PC-9 (cell line): ENCODE data around the gene EPHB1. TPM values are rescaled to one million over a fixed set of nuclear protein-coding genes. Genes with fewer than 3 reads are reported as not detected.

ENCODE experiments used
- BruUV-seq: library from RNA; stranded (reverse); fragments of 400-500 nt; replicated peaks from 2 replicates; lab custom pipeline; 2021; lab: Mats Ljungman, UMichigan
- CTCF ChIA-PET: fragments of 300-600 bp; sonication (Branson Sonifier 250); formaldehyde crosslinking; loops from one replicate; lab custom pipeline; 2022; ENCODE audit warnings: antibody characterized with exemption; lab: Charles Lee
- POLR2A ChIA-PET: fragments of 300-600 bp; sonication (Branson Sonifier 250); formaldehyde crosslinking; loops from one replicate; lab custom pipeline; 2022; ENCODE audit warnings: antibody characterized with exemption; ENCODE audit not compliant: unreplicated experiment; lab: Charles Lee
- DNase-seq, 2 experiments: peaks; one replicate each; pipeline versions ENCODE4 v3.0.0 to v3.0.0-alpha.2; 2015 to 2022; ENCODE audit warnings: mixed read lengths in 1 of 2
- H2AFZ ChIP-seq: fragments of 200-600 bp; sonication (generic); 2 replicates; pipeline ENCODE4 v1.8.1; 2017; ENCODE audit warnings: antibody characterized with exemption
- H3F3A ChIP-seq: fragments of 200-600 bp; sonication (generic); 2 replicates; pipeline ENCODE4 v1.8.1; 2017; ENCODE audit warnings: antibody characterized with exemption, mild to moderate bottlenecking, low read depth; ENCODE audit not compliant: insufficient read depth
- H3K27ac ChIP-seq: fragments of 200-600 bp; sonication (generic); 2 replicates; pipeline ENCODE4 v1.6.1; 2016; ENCODE audit warnings: mixed run types
- H3K27me3 ChIP-seq: fragments of 200-600 bp; sonication (generic); 2 replicates; pipeline ENCODE4 v1.6.1; 2016; ENCODE audit warnings: low read depth, mixed run types; ENCODE audit not compliant: insufficient read depth
- H3K36me3 ChIP-seq: fragments of 200-600 bp; sonication (generic); 2 replicates; pipeline ENCODE4 v1.6.1; 2016; ENCODE audit warnings: low read depth, mixed run types
- H3K4me1 ChIP-seq: fragments of 200-600 bp; sonication (generic); replicated peaks from 2 replicates; pipeline ENCODE4 v1.6.1; 2016; ENCODE audit warnings: mixed run types; ENCODE audit not compliant: insufficient read depth
- H3K4me2 ChIP-seq: fragments of 200-600 bp; sonication (generic); 2 replicates; pipeline ENCODE4 v1.6.1; 2017; ENCODE audit warnings: mixed run types
- H3K4me3 ChIP-seq: fragments of 200-600 bp; sonication (generic); 2 replicates; pipeline ENCODE4 v1.6.1; 2016; ENCODE audit warnings: mixed run types
- H3K79me2 ChIP-seq: fragments of 200-600 bp; sonication (generic); 2 replicates; pipeline ENCODE4 v1.6.1; 2017; ENCODE audit warnings: low read depth, mixed run types
- H3K9me2 ChIP-seq: fragments of 200-600 bp; sonication (generic); 2 replicates; pipeline ENCODE4 v1.8.1; 2017; ENCODE audit warnings: mild to moderate bottlenecking; ENCODE audit not compliant: insufficient read depth
- H3K9me3 ChIP-seq: fragments of 200-600 bp; sonication (generic); 2 replicates; pipeline ENCODE4 v1.8.1; 2016; ENCODE audit warnings: low read depth; ENCODE audit not compliant: insufficient read depth
- H4K20me1 ChIP-seq: fragments of 200-600 bp; sonication (generic); 2 replicates; pipeline ENCODE4 v1.8.1; 2017; ENCODE audit not compliant: insufficient read depth
- EZH2 ChIP-seq: fragments of 200-600 bp; sonication (generic); IDR thresholded peaks from 2 replicates; pipeline ENCODE4 v1.8.0; 2017; ENCODE audit warnings: antibody characterized with exemption, low read depth
- intact Hi-C: fragments of 100-400 bp; cut with micrococcal nuclease; formaldehyde crosslinking; loops from one replicate; pipeline ENCODE4 v1.10.0; 2022; ENCODE audit not compliant: unreplicated experiment
- total RNA-seq: library from RNA; stranded (reverse); gene quantifications from 2 replicates; pipeline ENCODE4 v1.2.3, GENCODE V29; 2021
- TF ChIP-seq, protein P1 (sequence below): fragments of 200-600 bp; sonication (generic); conservative IDR thresholded peaks from 2 replicates; pipeline ENCODE4 v1.6.1; 2017; ENCODE audit warnings: mixed run types, antibody characterized with exemption, mild to moderate bottlenecking, moderate library complexity

The EPHB1 gene
- total RNA-seq, 1 experiment from 2014 or later: 0.15 TPM

DNA sequence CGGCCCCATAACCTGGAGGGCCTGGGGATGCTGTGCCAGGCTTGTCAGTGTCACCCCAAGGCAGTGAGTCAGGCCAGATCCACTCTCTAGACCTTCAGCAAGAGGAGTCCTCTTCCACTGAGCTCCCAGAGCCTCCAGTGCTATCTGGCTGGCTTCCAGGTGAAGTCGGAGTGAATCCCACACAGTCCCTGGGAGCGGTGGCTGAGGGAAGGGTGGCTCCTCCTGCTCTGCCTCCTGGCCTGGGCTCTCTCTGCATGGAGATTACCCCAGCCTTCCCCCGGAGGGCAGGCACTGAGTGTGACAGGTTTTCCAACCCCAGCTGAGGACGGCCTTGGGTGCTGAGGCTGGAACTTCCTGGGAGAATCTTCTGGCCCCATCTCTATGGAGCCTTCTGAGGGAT lies 82.7 kb downstream of the EPHB1 start:
- Histone ChIP-seq H2AFZ (no peak overlapping the region), H3K27me3 (peaks cover 59% of the 10 kb centered on the region), H3K9me2 (no peaks in the 10 kb centered on the region), H3K4me3 (no peak overlapping the region), H3K79me2 (no peaks in the 10 kb centered on the region), H3K9me3 (no peaks in the 10 kb centered on the region), H3K36me3 (no peaks in the 10 kb centered on the region), H4K20me1 (no peaks in the 10 kb centered on the region), H3F3A (no peaks in the 10 kb centered on the region), H3K27ac (no peak overlapping the region), H3K4me2 (no peak overlapping the region), H3K4me1 (no peaks in the 10 kb centered on the region)
- BruUV-seq: no TSS peak
- TF ChIP-seq, protein P1, sequence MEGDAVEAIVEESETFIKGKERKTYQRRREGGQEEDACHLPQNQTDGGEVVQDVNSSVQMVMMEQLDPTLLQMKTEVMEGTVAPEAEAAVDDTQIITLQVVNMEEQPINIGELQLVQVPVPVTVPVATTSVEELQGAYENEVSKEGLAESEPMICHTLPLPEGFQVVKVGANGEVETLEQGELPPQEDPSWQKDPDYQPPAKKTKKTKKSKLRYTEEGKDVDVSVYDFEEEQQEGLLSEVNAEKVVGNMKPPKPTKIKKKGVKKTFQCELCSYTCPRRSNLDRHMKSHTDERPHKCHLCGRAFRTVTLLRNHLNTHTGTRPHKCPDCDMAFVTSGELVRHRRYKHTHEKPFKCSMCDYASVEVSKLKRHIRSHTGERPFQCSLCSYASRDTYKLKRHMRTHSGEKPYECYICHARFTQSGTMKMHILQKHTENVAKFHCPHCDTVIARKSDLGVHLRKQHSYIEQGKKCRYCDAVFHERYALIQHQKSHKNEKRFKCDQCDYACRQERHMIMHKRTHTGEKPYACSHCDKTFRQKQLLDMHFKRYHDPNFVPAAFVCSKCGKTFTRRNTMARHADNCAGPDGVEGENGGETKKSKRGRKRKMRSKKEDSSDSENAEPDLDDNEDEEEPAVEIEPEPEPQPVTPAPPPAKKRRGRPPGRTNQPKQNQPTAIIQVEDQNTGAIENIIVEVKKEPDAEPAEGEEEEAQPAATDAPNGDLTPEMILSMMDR: no peak
- TF ChIP-seq EZH2: no peak
- no peak for DNase-seq
- CTCF ChIA-PET: no interaction called here
- intact Hi-C loops: no loop called here
- POLR2A ChIA-PET: no interaction called here

DNA sequence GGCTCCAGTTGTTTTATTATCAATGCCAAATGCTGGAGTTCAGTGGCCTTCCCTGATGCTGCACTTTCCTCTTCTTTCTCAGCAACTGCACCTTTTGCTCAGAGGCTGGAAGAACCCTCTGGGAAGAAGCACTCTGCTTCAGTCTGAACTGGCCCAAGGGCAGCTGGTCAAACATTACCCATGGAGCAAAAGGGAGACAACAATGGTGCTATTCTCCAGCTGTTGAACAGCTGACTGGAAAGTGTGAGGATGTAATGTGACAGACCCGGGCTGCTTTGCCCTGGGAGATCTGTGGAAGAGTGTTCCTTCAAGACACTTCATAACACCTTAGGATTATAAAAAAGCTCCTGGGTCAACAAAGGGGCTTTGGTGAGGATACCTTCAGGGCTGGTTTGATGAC lies 84.9 kb downstream of the EPHB1 start:
- H3K9me2 ChIP-seq: no peaks in the 10 kb centered on the region
- H3K27me3 ChIP-seq: peaks cover 37% of the 10 kb centered on the region
- H3F3A ChIP-seq: no peaks in the 10 kb centered on the region
- no peaks in the 10 kb centered on the region for H4K20me1 ChIP-seq
- no peak overlapping the region for H2AFZ ChIP-seq
- CTCF ChIA-PET: no interaction called here
- H3K9me3 ChIP-seq: no peaks in the 10 kb centered on the region
- no peak overlapping the region for H3K4me2 ChIP-seq
- no peaks in the 10 kb centered on the region for H3K79me2 ChIP-seq
- H3K4me1 ChIP-seq: no peaks in the 10 kb centered on the region
- DNase-seq: no peak
- intact Hi-C loops: no loop called here
- H3K4me3 ChIP-seq: no peak overlapping the region
- TF ChIP-seq, protein P1: no peak
- TF ChIP-seq EZH2: no peak
- H3K36me3 ChIP-seq: no peaks in the 10 kb centered on the region
- H3K27ac ChIP-seq: no peak overlapping the region
- POLR2A ChIA-PET: no interaction called here
- no TSS peak for BruUV-seq

DNA sequence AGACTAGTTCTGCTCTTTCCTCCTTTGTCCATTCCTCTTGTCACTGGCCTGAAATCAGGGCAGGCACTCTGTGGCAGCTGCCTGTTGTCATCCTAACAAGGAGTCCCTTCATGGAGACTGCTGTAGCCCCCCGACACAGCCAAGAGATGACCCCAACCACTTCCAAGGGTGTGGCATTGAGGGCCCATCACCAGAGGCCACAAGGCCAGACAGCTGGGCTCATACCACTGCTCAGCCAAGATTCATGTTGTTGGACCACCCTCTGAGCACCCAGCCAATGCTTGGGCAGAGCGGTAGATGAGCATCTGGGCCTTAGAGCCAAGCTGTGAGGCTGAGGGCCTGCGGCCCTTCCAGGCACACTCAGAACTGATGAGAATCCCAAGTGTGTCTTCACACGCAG lies 85.4 kb downstream of the EPHB1 start:
- Histone ChIP-seq H3K9me2 (no peaks in the 10 kb centered on the region), H3F3A (no peaks in the 10 kb centered on the region), H4K20me1 (no peaks in the 10 kb centered on the region), H3K9me3 (no peaks in the 10 kb centered on the region), H3K27me3 (peaks cover 33% of the 10 kb centered on the region), H3K27ac (no peak overlapping the region), H3K4me2 (no peak overlapping the region), H3K4me1 (no peaks in the 10 kb centered on the region), H3K79me2 (no peaks in the 10 kb centered on the region), H2AFZ (no peak overlapping the region), H3K4me3 (no peak overlapping the region), H3K36me3 (no peaks in the 10 kb centered on the region)
- no peak for DNase-seq
- ChIA-PET CTCF (no interaction called here), POLR2A (no interaction called here)
- BruUV-seq: no TSS peak
- TF ChIP-seq EZH2: no peak
- intact Hi-C loops: no loop called here

DNA sequence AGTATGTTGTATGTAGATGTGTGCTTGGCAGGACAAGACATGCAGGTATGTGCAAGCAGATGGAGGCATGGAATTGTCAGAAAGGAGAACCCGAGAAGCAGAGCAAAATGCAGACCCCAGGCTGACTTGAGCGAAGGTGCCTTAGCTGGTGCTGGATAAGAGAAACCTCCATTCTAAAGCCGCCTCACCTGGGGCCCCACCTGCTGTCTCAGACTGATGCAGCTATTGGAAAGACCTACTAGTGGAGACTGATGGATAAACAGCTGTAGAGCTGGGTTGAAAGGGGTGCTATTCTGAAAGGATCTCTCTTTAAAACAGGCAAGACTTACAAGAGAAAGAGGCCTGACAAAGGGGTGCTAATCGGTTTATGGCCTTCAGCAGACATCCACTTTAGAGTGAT lies 86.2 kb downstream of the EPHB1 start:
- POLR2A ChIA-PET: no interaction called here
- H4K20me1 ChIP-seq: no peaks in the 10 kb centered on the region
- H3K79me2 ChIP-seq: no peaks in the 10 kb centered on the region
- H3K27me3 ChIP-seq: peaks cover 24% of the 10 kb centered on the region; the same call in 1 of the 2 replicates
- no peaks in the 10 kb centered on the region for H3K9me2 ChIP-seq
- H3K36me3 ChIP-seq: no peaks in the 10 kb centered on the region
- no peaks in the 10 kb centered on the region for H3K4me1 ChIP-seq
- intact Hi-C loops: no loop called here
- H3K9me3 ChIP-seq: no peaks in the 10 kb centered on the region
- DNase-seq: no peak
- no peak overlapping the region for H3K4me3 ChIP-seq
- no peaks in the 10 kb centered on the region for H3F3A ChIP-seq
- CTCF ChIA-PET: no interaction called here
- no peak overlapping the region for H3K27ac ChIP-seq
- H2AFZ ChIP-seq: no peak overlapping the region
- TF ChIP-seq EZH2: no peak
- TF ChIP-seq, protein P1: no peak
- no TSS peak for BruUV-seq
- no peak overlapping the region for H3K4me2 ChIP-seq
